Cortex of kidney (tissue), 1 donor: Measurements from ENCODE around the gene HTR2A.
"Not testable (repeated sequence)": the region's sequence is repeated elsewhere in the genome, so short reads cannot be mapped to it uniquely, and the experiment has no call there.

ENCODE experiments used
- DNase-seq: peaks from one replicate; lab custom pipeline; 2025; lab: John Stamatoyannopoulos, UW

Gene HTR2A

GRCh38 chr13:46804921-46805320, 91.9 kb downstream of the HTR2A start:
- not testable (repeated sequence) for DNase-seq

GRCh38 chr13:46804391-46804815, 92.5 kb downstream of the HTR2A start:
- DNase-seq = no peak

DNA sequence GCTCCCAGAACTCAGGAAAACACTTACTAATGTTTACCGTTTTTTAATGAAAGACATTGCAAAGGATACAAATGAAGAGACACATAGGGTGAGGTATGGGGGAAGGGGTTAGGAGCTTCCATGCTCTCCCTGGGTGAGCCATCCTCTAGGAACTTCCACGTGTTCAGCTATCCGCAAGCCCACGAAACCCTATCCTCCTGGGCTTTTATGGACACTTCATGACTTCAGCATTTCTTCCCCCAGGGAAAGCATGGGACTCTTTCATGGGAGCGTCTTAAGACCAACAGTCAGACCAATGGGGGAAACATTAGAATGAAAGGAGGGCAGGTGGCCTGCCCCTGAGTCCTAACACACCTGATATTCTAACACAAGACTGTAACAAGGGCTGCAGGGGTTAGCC, 93.3 kb downstream of the HTR2A start:
- no peak for DNase-seq

DNA sequence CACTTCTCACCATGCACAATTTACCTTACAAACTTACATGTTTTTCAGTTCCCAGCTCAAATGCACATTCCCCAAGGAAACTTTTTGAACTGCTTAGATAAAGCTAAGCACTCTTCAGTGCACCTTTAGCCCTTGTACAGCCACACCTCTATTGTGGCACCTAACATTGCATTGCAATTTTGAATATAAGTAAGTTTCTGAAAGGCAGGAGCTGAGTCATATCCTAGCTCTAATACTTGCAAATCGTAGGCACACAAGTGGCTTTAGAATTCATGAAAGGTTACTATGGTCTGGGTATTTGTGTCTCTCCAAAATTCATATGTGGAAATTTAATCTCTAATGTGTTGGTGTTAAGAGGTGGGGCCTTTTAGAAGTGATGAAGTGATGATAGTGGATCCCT, 95.0 kb downstream of the HTR2A start:
- no peak for DNase-seq

- no peak for DNase-seq
Measured at GRCh38 chr13:46799139-46799538, 97.7 kb downstream of the HTR2A start.

DNA sequence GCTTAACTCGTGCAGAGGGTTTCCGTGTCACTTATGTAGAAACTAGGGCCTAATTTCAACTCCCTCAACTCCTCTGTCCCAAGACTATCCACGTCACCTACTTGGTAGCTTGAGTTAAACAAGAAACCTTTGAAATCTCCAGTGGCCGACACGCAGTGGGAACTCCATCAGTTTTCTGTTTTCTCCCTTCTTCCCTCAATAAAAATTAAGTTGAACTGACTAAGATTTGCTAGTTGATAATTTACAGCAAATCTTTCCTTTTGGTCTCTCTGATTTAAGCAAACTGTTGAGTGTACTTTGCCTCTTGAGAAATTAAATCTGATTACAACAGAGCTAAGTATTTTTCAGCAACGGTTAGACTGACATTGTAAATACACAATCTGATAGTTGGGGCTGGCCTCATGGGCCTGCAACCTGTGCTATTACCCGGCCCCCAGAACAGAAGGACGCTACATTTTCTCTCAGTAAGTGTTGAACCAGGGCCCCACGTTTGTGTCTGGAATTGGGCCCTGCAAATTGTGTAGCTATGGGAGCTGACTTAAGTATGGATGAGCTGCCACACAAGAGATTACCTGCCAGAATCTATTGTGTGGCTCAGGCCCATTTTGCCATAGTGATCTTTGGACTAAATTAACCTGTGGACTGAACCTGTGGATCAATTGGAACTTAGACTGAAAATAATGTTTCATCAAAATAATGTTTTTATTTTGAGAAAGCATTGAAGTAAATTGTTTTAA, 99.2 kb downstream of the HTR2A start:
- no peak for DNase-seq

DNA sequence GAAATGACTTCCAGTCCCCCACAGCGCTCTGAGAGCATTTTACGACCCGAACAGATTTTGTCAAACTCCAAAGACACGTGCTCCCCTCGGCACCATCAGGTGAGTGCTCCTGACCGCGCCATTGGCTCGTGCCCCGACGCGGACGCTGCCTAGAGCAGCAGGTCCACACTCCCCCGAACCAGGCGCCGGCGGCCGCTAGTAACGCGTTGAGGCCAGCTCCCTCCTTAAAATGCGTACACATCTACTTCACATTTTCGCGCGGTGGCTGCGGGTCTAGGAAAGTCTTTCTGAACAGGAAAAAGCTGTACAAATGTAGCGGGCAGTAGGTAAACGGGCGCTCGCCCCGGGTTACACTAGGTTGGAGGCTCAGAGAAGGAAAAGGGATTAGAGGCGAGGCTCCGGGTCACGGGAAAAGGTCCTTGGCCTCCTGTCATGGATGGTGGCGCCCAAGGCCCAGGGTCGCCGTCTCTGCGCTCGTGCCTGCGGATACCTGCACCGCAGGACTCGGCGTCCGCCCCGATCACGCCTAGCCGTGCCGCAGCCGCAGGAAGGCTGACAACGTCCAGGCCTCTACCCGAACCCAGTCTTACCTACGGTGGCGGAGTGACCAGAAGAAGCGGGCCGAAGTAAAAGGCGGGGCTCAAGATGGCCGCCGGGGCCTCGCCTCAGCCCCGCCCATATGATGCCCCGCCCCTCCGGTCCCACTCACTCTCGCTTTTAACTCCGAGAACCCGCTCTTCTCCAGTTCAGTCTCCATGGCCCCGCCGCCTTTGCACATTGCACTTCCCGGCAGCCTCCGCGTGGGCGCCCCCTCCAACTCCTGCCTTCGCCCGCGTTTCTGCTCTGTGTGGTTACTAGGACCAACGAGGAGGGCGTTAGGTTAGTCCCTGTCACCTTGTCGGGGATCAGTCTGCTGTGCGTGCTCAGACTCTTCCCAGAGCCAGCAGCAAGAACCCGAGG, 100.1 kb downstream of the HTR2A start, which contains the start of gene ESD:
TSS of gene ESD (minus strand) at position 647 of the 960 bp plus-strand sequence. CDS start 5,748 bp downstream, outside the sequence.
- DNase-seq = no peak

- no peak for DNase-seq
Measured at GRCh38 chr13:46796129-46796514, 100.7 kb downstream of the HTR2A start.

GRCh38 chr13:46795321-46795720, 101.5 kb downstream of the HTR2A start:
- DNase-seq = no peak

- no peak for DNase-seq
Measured at GRCh38 chr13:46783504-46783903, 113.3 kb downstream of the HTR2A start.

GRCh38 chr13:46782691-46783090, 114.2 kb downstream of the HTR2A start:
- DNase-seq = no peak

GRCh38 chr13:46782066-46782465, 114.8 kb downstream of the HTR2A start:
- no peak for DNase-seq
